Stimulated activated CD8-positive, alpha-beta memory T cell treated with anti-CD3 and anti-CD28 coated beads, Interleukin-12 subunit alpha, Interleukin-12 subunit beta, amount 100 ng/mL, for 24 hours (primary cell): Measurements from ENCODE around the gene SLC25A53.
"Not testable (repeated sequence)": the region's sequence is repeated elsewhere in the genome, so short reads cannot be mapped to it uniquely, and the experiment has no call there.

Source experiments
- DNase-seq: peaks from one replicate; pipeline ENCODE4 v3.0.0-alpha.2; 2020; ENCODE audit errors: extremely low read depth

SLC25A53 gene

GRCh38 chrX:104054956-104055355, 101.9 kb downstream of the SLC25A53 start:
- DNase-seq = not testable (repeated sequence)
